Measurements from ENCODE around the gene ZNF609.
"Not testable (repeated sequence)": the region's sequence is repeated elsewhere in the genome, so short reads cannot be mapped to it uniquely, and the experiment has no call there.

The ZNF609 gene

GRCh38 chr15:64623347-64623996, 163.1 kb downstream of the ZNF609 start:
- H3K4me1 ChIP-seq (ENCODE audit: control insufficient read depth, insufficient read depth, low read length, poor library complexity, severe bottlenecking), result no peaks in the 10 kb centered on the region
- H3K9me3 ChIP-seq (ENCODE audit: control insufficient read depth, low read length), result no peaks in the 10 kb centered on the region
- H3K4me3 ChIP-seq (ENCODE audit: extremely low read depth, insufficient read depth, low read length, poor library complexity, severe bottlenecking), result no peak overlapping the region
- H3K36me3 ChIP-seq (ENCODE audit: control insufficient read depth, insufficient read depth, low read length), result peaks cover 23% of the 10 kb centered on the region
- WGBS, 2 experiments (ENCODE audit: insufficient coverage in 2 of 2), result 83 to 100% methylated on average over 1 to 2 of the region's 2 CpGs
- no peak overlapping the region for H3K27ac ChIP-seq (ENCODE audit: low read depth, low read length, severe bottlenecking)

GRCh38 chr15:64624242-64624641, 163.9 kb downstream of the ZNF609 start:
- H3K36me3 ChIP-seq (ENCODE audit: control insufficient read depth, insufficient read depth, low read length), result peaks cover 25% of the 10 kb centered on the region
- no peak overlapping the region for H3K4me3 ChIP-seq (ENCODE audit: extremely low read depth, insufficient read depth, low read length, poor library complexity, severe bottlenecking)
- H3K9me3 ChIP-seq (ENCODE audit: control insufficient read depth, low read length), result no peaks in the 10 kb centered on the region
- WGBS, 2 experiments (ENCODE audit: insufficient coverage in 2 of 2), result 100% methylated on average over 1 of the region's 2 CpGs; no CpG with 5 or more reads in 1 of the 2 experiments
- no peak overlapping the region for H3K27ac ChIP-seq (ENCODE audit: low read depth, low read length, severe bottlenecking)
- no peaks in the 10 kb centered on the region for H3K4me1 ChIP-seq (ENCODE audit: control insufficient read depth, insufficient read depth, low read length, poor library complexity, severe bottlenecking)

- peaks cover 36% of the 10 kb centered on the region for H3K36me3 ChIP-seq (ENCODE audit: control insufficient read depth, insufficient read depth, low read length)
- H3K4me1 ChIP-seq (ENCODE audit: control insufficient read depth, insufficient read depth, low read length, poor library complexity, severe bottlenecking), result peaks cover 8% of the 10 kb centered on the region
- H3K4me3 ChIP-seq (ENCODE audit: extremely low read depth, insufficient read depth, low read length, poor library complexity, severe bottlenecking), result no peak overlapping the region
- 100% methylated on average over 2 of the region's 2 CpGs; no CpG with 5 or more reads in 1 of the 2 experiments for WGBS, 2 experiments (ENCODE audit: insufficient coverage in 2 of 2)
- H3K9me3 ChIP-seq (ENCODE audit: control insufficient read depth, low read length), result no peaks in the 10 kb centered on the region
- no peak overlapping the region for H3K27ac ChIP-seq (ENCODE audit: low read depth, low read length, severe bottlenecking)
These were observed 168.7 kb downstream of the ZNF609 start for GRCh38 chr15:64629063-64629462.

- H3K36me3 ChIP-seq (ENCODE audit: control insufficient read depth, insufficient read depth, low read length), result peaks cover 27% of the 10 kb centered on the region
- H3K27ac ChIP-seq (ENCODE audit: low read depth, low read length, severe bottlenecking), result no peak overlapping the region
- peaks cover 23% of the 10 kb centered on the region for H3K4me1 ChIP-seq (ENCODE audit: control insufficient read depth, insufficient read depth, low read length, poor library complexity, severe bottlenecking)
- H3K9me3 ChIP-seq (ENCODE audit: control insufficient read depth, low read length), result no peaks in the 10 kb centered on the region
- WGBS, 2 experiments (ENCODE audit: insufficient coverage in 2 of 2), result 55 to 74% methylated on average over 3 of the region's 3 CpGs
- H3K4me3 ChIP-seq (ENCODE audit: extremely low read depth, insufficient read depth, low read length, poor library complexity, severe bottlenecking), result no peak overlapping the region
These were observed 170.2 kb downstream of the ZNF609 start for GRCh38 chr15:64630396-64631107.

- peak overlapping the region; percentile 23 for H3K27ac ChIP-seq (ENCODE audit: low read depth, low read length, severe bottlenecking)
These were observed 172.3 kb downstream of the ZNF609 start for GRCh38 chr15:64632639-64633038.

GRCh38 chr15:64633332-64633731, 173.0 kb downstream of the ZNF609 start:
- Histone ChIP-seq H3K4me1 (ENCODE audit: control insufficient read depth, insufficient read depth, low read length, poor library complexity, severe bottlenecking) (peaks cover 27% of the 10 kb centered on the region), H3K36me3 (ENCODE audit: control insufficient read depth, insufficient read depth, low read length) (peaks cover 26% of the 10 kb centered on the region), H3K27ac (ENCODE audit: low read depth, low read length, severe bottlenecking) (peak overlapping the region; percentile 97), H3K4me3 (ENCODE audit: extremely low read depth, insufficient read depth, low read length, poor library complexity, severe bottlenecking) (no peak overlapping the region), H3K9me3 (ENCODE audit: control insufficient read depth, low read length) (no peaks in the 10 kb centered on the region)
- 87 to 95% methylated on average over 4 to 5 of the region's 5 CpGs for WGBS, 2 experiments (ENCODE audit: insufficient coverage in 2 of 2)

More at GRCh38 chr15:64632639-64633038, 172.3 kb downstream of the ZNF609 start:
- not testable (repeated sequence) for H3K4me3 ChIP-seq (ENCODE audit: extremely low read depth, insufficient read depth, low read length, poor library complexity, severe bottlenecking); H3K9me3 ChIP-seq (ENCODE audit: control insufficient read depth, low read length)
- H3K4me1 ChIP-seq (ENCODE audit: control insufficient read depth, insufficient read depth, low read length, poor library complexity, severe bottlenecking), result peaks cover 27% of the 10 kb centered on the region
- 94 to 100% methylated on average over 1 to 2 of the region's 3 CpGs for WGBS, 2 experiments (ENCODE audit: insufficient coverage in 2 of 2)
- H3K36me3 ChIP-seq (ENCODE audit: control insufficient read depth, insufficient read depth, low read length), result peaks cover 31% of the 10 kb centered on the region

- peaks cover 24% of the 10 kb centered on the region for H3K36me3 ChIP-seq (ENCODE audit: control insufficient read depth, insufficient read depth, low read length)
- WGBS, 2 experiments (ENCODE audit: insufficient coverage in 2 of 2), result 20 to 60% methylated on average over 1 of the region's 2 CpGs
- no peak overlapping the region for H3K4me3 ChIP-seq (ENCODE audit: extremely low read depth, insufficient read depth, low read length, poor library complexity, severe bottlenecking)
- peaks cover 27% of the 10 kb centered on the region for H3K4me1 ChIP-seq (ENCODE audit: control insufficient read depth, insufficient read depth, low read length, poor library complexity, severe bottlenecking)
- no peaks in the 10 kb centered on the region for H3K9me3 ChIP-seq (ENCODE audit: control insufficient read depth, low read length)
- peak overlapping the region; percentile 97 for H3K27ac ChIP-seq (ENCODE audit: low read depth, low read length, severe bottlenecking)
These were observed 173.6 kb downstream of the ZNF609 start for GRCh38 chr15:64634027-64634426.

- Histone ChIP-seq H3K9me3 (ENCODE audit: control insufficient read depth, low read length) (no peaks in the 10 kb centered on the region), H3K4me3 (ENCODE audit: extremely low read depth, insufficient read depth, low read length, poor library complexity, severe bottlenecking) (no peak overlapping the region), H3K36me3 (ENCODE audit: control insufficient read depth, insufficient read depth, low read length) (peaks cover 23% of the 10 kb centered on the region), H3K27ac (ENCODE audit: low read depth, low read length, severe bottlenecking) (peak overlapping the region; percentile 97), H3K4me1 (ENCODE audit: control insufficient read depth, insufficient read depth, low read length, poor library complexity, severe bottlenecking) (peaks cover 27% of the 10 kb centered on the region)
- 23% methylated on average over 1 of the region's 4 CpGs; no CpG with 5 or more reads in 1 of the 2 experiments for WGBS, 2 experiments (ENCODE audit: insufficient coverage in 2 of 2)
These were observed 174.5 kb downstream of the ZNF609 start for GRCh38 chr15:64634576-64635498.

GRCh38 chr15:64635499-64636495, 175.4 kb downstream of the ZNF609 start:
- H3K9me3 ChIP-seq (ENCODE audit: control insufficient read depth, low read length), result no peaks in the 10 kb centered on the region
- peaks cover 19% of the 10 kb centered on the region for H3K36me3 ChIP-seq (ENCODE audit: control insufficient read depth, insufficient read depth, low read length)
- peaks cover 27% of the 10 kb centered on the region for H3K4me1 ChIP-seq (ENCODE audit: control insufficient read depth, insufficient read depth, low read length, poor library complexity, severe bottlenecking)
- H3K4me3 ChIP-seq (ENCODE audit: extremely low read depth, insufficient read depth, low read length, poor library complexity, severe bottlenecking), result no peak overlapping the region
- peak overlapping the region; percentile 97 for H3K27ac ChIP-seq (ENCODE audit: low read depth, low read length, severe bottlenecking)
- WGBS, 2 experiments (ENCODE audit: insufficient coverage in 2 of 2), result 77 to 85% methylated on average over 2 to 3 of the region's 4 CpGs
